MCF 10A (cell line): ENCODE data around the gene ZSCAN5A. TPM values are rescaled to one million over a fixed set of nuclear protein-coding genes. Genes with fewer than 3 reads are reported as not detected.

Source experiments
- BruUV-seq: library from RNA; stranded (reverse); fragments of 400-500 nt; replicated peaks from 2 replicates; lab custom pipeline; 2021; lab: Mats Ljungman, UMichigan
- CTCF ChIA-PET: fragments of 300-600 bp; sonication (Branson Sonifier 250); formaldehyde crosslinking; extraction: SDS; loops from one replicate; lab custom pipeline; 2021; ENCODE audit warnings: antibody characterized with exemption, inconsistent platforms; lab: Yijun Ruan, JAX
- POLR2A ChIA-PET: fragments of 300-600, 350-650 bp; sonication (Branson Sonifier 250); formaldehyde crosslinking; extraction: SDS; loops from one replicate; lab custom pipeline; 2020; ENCODE audit warnings: antibody characterized with exemption, inconsistent platforms; lab: Yijun Ruan, JAX
- DNase-seq: peaks from one replicate; pipeline ENCODE4 v3.0.0-alpha.2; 2018; ENCODE audit not compliant: unreplicated experiment
- H3K27ac Mint-ChIP-seq: one replicate; pipeline ENCODE4 v1.8.0; 2022; ENCODE audit warnings: mild to moderate bottlenecking, low read depth, mixed read lengths; ENCODE audit not compliant: unreplicated experiment
- H3K27me3 Mint-ChIP-seq: one replicate; pipeline ENCODE4 v1.8.0; 2022; ENCODE audit warnings: mixed read lengths; ENCODE audit not compliant: insufficient read depth, unreplicated experiment
- H3K36me3 Mint-ChIP-seq: one replicate; pipeline ENCODE4 v1.8.0; 2022; ENCODE audit warnings: mild to moderate bottlenecking, moderate library complexity, mixed read lengths; ENCODE audit not compliant: insufficient read depth, unreplicated experiment
- H3K4me1 Mint-ChIP-seq: one replicate; pipeline ENCODE4 v1.8.0; 2022; ENCODE audit warnings: mixed read lengths; ENCODE audit not compliant: insufficient read depth, unreplicated experiment
- H3K4me3 Mint-ChIP-seq: one replicate; pipeline ENCODE4 v1.8.0; 2022; ENCODE audit warnings: mild to moderate bottlenecking, moderate library complexity, mixed read lengths; ENCODE audit not compliant: unreplicated experiment
- H3K9me3 Mint-ChIP-seq: one replicate; pipeline ENCODE4 v1.8.0; 2022; ENCODE audit warnings: mixed read lengths; ENCODE audit not compliant: unreplicated experiment
- intact Hi-C: fragments of 100-400 bp; cut with micrococcal nuclease; formaldehyde crosslinking; loops from 2 replicates; pipeline ENCODE4 v1.14.1; 2022
- total RNA-seq: library from RNA; stranded (reverse); gene quantifications from 2 replicates; pipeline ENCODE4 v1.2.3, GENCODE V29; 2022
- TF ChIP-seq, protein P1 (sequence below): fragments of 200-600 bp; IDR thresholded peaks from one replicate; pipeline ENCODE4 v1.8.0; 2022; ENCODE audit warnings: antibody characterized with exemption, mild to moderate bottlenecking; ENCODE audit not compliant: unreplicated experiment

Gene ZSCAN5A
- total RNA-seq, 1 experiment from 2014 or later = 8.1 TPM

DNA sequence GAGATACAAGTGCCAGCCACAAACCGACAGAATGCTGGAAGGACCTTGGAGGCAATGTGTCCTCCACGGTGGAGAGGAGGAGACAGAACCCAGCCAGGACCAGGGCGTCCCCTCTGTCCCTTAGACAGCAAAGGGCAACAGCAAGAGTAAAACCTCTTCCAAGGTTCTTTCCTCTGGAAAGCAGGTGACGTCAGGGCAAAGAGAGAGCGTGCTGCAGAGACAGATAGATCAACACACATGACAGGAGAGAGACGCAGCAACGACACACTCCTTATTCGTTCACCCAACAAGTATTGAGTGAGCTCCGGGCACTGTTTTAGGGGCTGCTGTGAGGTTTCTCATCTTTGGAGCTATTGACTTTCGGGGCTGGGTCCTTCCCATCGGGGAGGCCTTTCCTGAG lies 140.1 kb downstream of the ZSCAN5A start:
- BruUV-seq = no TSS peak
- intact Hi-C loops = loop anchor here (5.0 kb wide), 1 partner anchor 82 kb away; no protein-coding TSS in a partner anchor
- TF ChIP-seq, protein P1, sequence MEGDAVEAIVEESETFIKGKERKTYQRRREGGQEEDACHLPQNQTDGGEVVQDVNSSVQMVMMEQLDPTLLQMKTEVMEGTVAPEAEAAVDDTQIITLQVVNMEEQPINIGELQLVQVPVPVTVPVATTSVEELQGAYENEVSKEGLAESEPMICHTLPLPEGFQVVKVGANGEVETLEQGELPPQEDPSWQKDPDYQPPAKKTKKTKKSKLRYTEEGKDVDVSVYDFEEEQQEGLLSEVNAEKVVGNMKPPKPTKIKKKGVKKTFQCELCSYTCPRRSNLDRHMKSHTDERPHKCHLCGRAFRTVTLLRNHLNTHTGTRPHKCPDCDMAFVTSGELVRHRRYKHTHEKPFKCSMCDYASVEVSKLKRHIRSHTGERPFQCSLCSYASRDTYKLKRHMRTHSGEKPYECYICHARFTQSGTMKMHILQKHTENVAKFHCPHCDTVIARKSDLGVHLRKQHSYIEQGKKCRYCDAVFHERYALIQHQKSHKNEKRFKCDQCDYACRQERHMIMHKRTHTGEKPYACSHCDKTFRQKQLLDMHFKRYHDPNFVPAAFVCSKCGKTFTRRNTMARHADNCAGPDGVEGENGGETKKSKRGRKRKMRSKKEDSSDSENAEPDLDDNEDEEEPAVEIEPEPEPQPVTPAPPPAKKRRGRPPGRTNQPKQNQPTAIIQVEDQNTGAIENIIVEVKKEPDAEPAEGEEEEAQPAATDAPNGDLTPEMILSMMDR = no peak
- peaks cover 7% of the 10 kb centered on the region for H3K4me1 Mint-ChIP-seq
- no peak overlapping the region for H3K4me3 Mint-ChIP-seq
- no peak overlapping the region for H3K27ac Mint-ChIP-seq
- ChIA-PET CTCF (interaction anchor here (0.6 to 0.9 kb wide), 2 partner anchors 77 to 99 kb away, joined by 3 read pairs; no protein-coding TSS in a partner anchor), POLR2A (no interaction called here)
- H3K27me3 Mint-ChIP-seq = no peaks in the 10 kb centered on the region
- H3K9me3 Mint-ChIP-seq = no peaks in the 10 kb centered on the region
- H3K36me3 Mint-ChIP-seq = no peaks in the 10 kb centered on the region
- DNase-seq = no peak

DNA sequence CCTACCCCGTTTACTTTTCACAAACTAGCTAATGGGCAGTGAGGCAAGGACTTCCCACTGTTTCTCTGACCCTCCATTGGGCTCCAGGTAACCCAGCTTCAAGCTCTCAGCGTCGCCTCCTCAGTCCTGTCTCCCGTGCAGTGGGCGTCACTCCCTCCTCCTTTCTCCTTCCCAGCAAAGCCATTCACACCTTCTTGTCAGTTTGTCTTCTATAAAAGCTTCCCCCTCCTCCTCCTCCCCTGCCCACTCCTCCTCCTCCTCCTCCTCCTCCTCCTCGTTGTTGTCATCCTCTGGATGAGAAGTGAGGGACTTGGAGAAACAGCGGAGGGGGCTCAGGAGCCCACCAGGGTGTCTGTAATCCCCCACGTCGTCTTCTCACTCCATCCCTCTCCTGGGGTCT lies 140.6 kb downstream of the ZSCAN5A start:
- TF ChIP-seq, protein P1 = no peak
- Mint-ChIP-seq H3K4me1 (peaks cover 7% of the 10 kb centered on the region), H3K36me3 (no peaks in the 10 kb centered on the region), H3K27ac (no peak overlapping the region), H3K27me3 (no peaks in the 10 kb centered on the region), H3K4me3 (no peak overlapping the region), H3K9me3 (no peaks in the 10 kb centered on the region)
- no TSS peak for BruUV-seq
- CTCF ChIA-PET = interaction anchor here (0.6 to 4.3 kb wide), 7 partner anchors 36 to 107 kb away, joined by 3 to 18 read pairs (median 4); no protein-coding TSS in a partner anchor
- no peak for DNase-seq
- intact Hi-C loops = loop anchor here (5.0 kb wide), 1 partner anchor 82 kb away; no protein-coding TSS in a partner anchor
- POLR2A ChIA-PET = no interaction called here

Other genes with a start within 250 kb of the ZSCAN5A start
- gene ZNF787, start 193.5 kb downstream of the ZSCAN5A start, total RNA-seq = 58.2 and 68.6 TPM in 2 replicates
- gene ZNF444, start 173.6 kb downstream of the ZSCAN5A start, total RNA-seq = 26.6 and 28.1 TPM in 2 replicates
- not detected in 2 replicates for gene GALP, start 138.8 kb downstream of the ZSCAN5A start, total RNA-seq
- gene ZSCAN5B, start 117.1 kb downstream of the ZSCAN5A start, total RNA-seq = not detected in 2 replicates
- not detected in 2 replicates for gene ZSCAN5C, start 112.6 kb downstream of the ZSCAN5A start, total RNA-seq
- not detected in 2 replicates for gene EDDM13, start 42.1 kb downstream of the ZSCAN5A start, total RNA-seq
- not detected in 2 replicates for gene ZNF582, start 78.7 kb upstream of the ZSCAN5A start, total RNA-seq
- 1.8 and 2.8 TPM in 2 replicates for gene ZNF583, start 89.5 kb upstream of the ZSCAN5A start, total RNA-seq
- not detected in 2 replicates for gene ZNF667, start 162.5 kb upstream of the ZSCAN5A start, total RNA-seq
- not detected in 2 replicates for gene ZNF471, start 193.0 kb upstream of the ZSCAN5A start, total RNA-seq
- gene ZFP28, start 224.1 kb upstream of the ZSCAN5A start, total RNA-seq = not detected in 2 replicates